Cardiac muscle cell (in vitro differentiated cells and primary cell): ENCODE measurements around the gene TMOD4. TPM values are rescaled to one million over a fixed set of nuclear protein-coding genes. Genes with fewer than 3 reads are reported as not detected.
"Not testable (repeated sequence)": the region's sequence is repeated elsewhere in the genome, so short reads cannot be mapped to it uniquely, and the experiment has no call there.

Experiments
- DNase-seq, 2 donors: peaks; one replicate each; pipeline versions ENCODE4 v3.0.0 to v3.0.0-alpha.2; 2010 to 2017; ENCODE audit warnings: low read depth in 1 of 2, low spot score in 1 of 2
- H3K27ac ChIP-seq: fragments of 200-600 bp; sonication (generic); 2 replicates; pipeline ENCODE4 v1.5.1; 2016
- H3K27me3 ChIP-seq: fragments of 200-600 bp; sonication (generic); 2 replicates; pipeline ENCODE4 v1.6.0; 2016; ENCODE audit warnings: control low read depth
- H3K36me3 ChIP-seq: fragments of 200-600 bp; sonication (generic); 2 replicates; pipeline ENCODE4 v1.5.1; 2016; ENCODE audit warnings: control low read depth
- H3K4me1 ChIP-seq: fragments of 200-600 bp; sonication (generic); 2 replicates; pipeline ENCODE4 v1.8.1; 2017; ENCODE audit warnings: low read depth, mild to moderate bottlenecking, mixed run types
- H3K4me3 ChIP-seq: fragments of 200-600 bp; sonication (generic); 2 replicates; pipeline ENCODE4 v1.5.1; 2016; ENCODE audit warnings: mild to moderate bottlenecking
- H3K9me3 ChIP-seq: fragments of 200-600 bp; sonication (generic); 2 replicates; pipeline ENCODE4 v1.5.1; 2017; ENCODE audit warnings: low read depth, mild to moderate bottlenecking, control low read depth
- polyA plus RNA-seq: library from polyadenylated mRNA; unstranded; fragments of >200 nt; fragmentation: Nextera tagmentation; extraction: Ambion mirVana; gene quantifications from 2 replicates; pipeline ENCODE4 v1.2.1, GENCODE V29; 2016
- total RNA-seq: library from RNA; depleted of rRNA; stranded (reverse); fragments of >200 nt; gene quantifications from 2 replicates; pipeline ENCODE4 v1.2.3, GENCODE V29; 2016
- TF ChIP-seq, protein P1 (sequence below): IDR thresholded peaks from 2 replicates; pipeline ENCODE4 v1.5.1; 2012; ENCODE audit warnings: low read depth, mild to moderate bottlenecking, low read length

The TMOD4 gene
- total and polyA plus RNA-seq, 2 experiments from 2014 or later: 0.48 TPM; not detected in 1

DNA sequence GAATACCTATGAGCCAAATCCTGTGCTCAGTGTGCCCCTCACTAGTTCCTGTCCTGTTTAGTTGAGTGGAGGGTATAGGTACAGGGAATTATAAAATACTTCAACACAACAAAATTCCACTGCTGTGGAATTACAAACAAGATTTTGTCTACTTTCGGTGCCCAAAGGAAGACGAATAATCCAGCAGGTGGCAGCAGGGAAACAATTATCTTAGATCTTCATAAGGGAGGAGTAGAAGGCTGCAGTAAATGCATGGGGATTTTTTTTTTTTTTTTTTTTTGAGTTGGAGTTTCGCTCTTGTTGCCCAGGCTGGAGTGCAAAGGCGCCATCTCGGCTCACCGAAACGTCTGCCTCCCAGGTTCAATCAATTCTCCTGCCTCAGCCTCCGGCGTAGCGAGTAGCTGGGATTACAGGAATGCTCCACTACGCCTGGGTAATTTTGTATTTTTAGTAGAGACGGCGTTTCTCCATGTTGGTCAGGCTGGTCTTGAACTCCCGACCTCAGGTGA is 20.6 kb upstream of the TMOD4 start:
- Histone ChIP-seq H3K9me3 (no peaks in the 10 kb centered on the region), H3K36me3 (no peaks in the 10 kb centered on the region), H3K4me3 (no peak overlapping the region), H3K27me3 (no peaks in the 10 kb centered on the region), H3K27ac (no peak overlapping the region), H3K4me1 (peaks cover 6% of the 10 kb centered on the region)
- TF ChIP-seq, protein P1, sequence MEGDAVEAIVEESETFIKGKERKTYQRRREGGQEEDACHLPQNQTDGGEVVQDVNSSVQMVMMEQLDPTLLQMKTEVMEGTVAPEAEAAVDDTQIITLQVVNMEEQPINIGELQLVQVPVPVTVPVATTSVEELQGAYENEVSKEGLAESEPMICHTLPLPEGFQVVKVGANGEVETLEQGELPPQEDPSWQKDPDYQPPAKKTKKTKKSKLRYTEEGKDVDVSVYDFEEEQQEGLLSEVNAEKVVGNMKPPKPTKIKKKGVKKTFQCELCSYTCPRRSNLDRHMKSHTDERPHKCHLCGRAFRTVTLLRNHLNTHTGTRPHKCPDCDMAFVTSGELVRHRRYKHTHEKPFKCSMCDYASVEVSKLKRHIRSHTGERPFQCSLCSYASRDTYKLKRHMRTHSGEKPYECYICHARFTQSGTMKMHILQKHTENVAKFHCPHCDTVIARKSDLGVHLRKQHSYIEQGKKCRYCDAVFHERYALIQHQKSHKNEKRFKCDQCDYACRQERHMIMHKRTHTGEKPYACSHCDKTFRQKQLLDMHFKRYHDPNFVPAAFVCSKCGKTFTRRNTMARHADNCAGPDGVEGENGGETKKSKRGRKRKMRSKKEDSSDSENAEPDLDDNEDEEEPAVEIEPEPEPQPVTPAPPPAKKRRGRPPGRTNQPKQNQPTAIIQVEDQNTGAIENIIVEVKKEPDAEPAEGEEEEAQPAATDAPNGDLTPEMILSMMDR: peak; percentile 56
- DNase-seq: peak; percentile 75 to 89

DNA sequence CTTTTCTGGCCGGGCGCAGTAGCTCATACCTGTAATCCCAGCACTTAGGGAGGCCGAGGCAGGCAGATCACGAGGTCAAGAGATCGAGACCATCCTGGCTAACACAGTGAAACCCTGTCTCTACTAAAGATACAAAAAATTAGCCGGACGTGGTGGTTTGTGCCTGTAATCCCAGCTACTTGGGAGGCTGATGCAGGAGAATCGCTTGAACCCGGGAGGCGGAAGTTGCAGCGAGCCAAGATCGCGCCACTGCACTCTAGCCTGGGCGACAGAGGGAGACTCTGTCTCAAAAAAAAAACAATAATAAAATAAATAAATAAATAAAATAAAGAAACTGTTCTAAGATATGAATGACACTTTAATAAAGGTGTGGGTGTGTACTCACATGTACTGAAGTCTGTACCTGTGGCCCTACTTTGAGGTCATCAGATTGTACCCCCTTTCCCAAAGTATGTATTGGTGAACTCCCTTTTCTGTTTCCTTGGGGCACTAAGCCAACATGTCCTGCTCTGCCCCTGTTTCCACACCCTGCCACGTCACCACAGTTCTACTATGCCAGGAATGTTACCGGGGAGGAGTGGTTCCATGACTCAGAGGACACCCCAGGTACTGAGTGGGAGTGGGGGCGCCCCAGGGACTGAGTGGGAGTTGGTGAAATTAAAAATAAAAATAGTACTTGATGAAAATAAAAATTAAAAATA is 19.3 kb upstream of the TMOD4 start:
- H3K27me3 ChIP-seq, H3K4me3 ChIP-seq, H3K4me1 ChIP-seq, H3K36me3 ChIP-seq, H3K27ac ChIP-seq, H3K9me3 ChIP-seq: not testable (repeated sequence)
- DNase-seq: peak in 1 of 2 donors; percentile 92

DNA sequence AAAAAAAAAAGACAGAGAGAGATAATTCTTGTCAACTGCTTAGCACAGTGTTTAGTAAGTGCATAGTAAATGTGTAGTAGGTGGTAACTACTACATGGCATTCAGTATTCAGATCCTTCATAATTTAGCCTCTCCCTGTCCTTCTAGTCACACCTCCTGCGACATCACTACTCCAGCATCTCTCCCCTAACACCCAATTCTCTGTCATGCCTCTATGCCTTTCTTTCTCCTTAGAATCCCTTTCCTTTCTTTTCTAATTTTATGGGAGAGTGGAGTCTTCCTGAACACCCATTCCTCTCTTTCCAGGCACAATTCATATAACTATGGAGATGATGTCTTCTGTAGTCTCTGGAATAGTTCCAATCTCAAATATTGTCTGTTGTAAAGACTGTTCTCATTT is 18.1 kb upstream of the TMOD4 start:
- DNase-seq: no peak
- H3K4me3 ChIP-seq: no peak overlapping the region
- no peaks in the 10 kb centered on the region for H3K9me3 ChIP-seq
- no peaks in the 10 kb centered on the region for H3K4me1 ChIP-seq
- no peak overlapping the region for H3K27ac ChIP-seq
- H3K27me3 ChIP-seq: no peaks in the 10 kb centered on the region
- TF ChIP-seq, protein P1: no peak
- no peaks in the 10 kb centered on the region for H3K36me3 ChIP-seq

DNA sequence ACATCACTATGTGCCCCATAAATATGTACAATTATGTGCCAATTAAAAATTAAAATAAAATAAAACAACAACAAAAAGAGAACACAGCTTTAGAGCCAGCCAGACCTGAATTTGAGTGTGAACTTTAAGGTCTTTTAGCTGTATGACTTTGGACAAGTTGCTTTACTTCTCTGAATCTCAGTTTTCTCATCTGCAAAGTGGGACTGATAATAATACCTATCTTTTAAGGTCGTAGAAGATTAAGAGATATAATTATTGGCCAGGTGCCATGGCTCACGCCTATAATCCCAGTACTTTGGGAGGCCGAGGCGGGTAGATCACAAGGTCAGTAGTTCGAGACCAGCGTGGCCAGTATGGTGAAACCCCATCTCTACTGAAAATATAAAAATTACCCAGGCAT is 17.5 kb upstream of the TMOD4 start:
- Histone ChIP-seq H3K4me3 (no peak overlapping the region), H3K36me3 (no peaks in the 10 kb centered on the region), H3K9me3 (no peaks in the 10 kb centered on the region), H3K27me3 (no peaks in the 10 kb centered on the region), H3K27ac (no peak overlapping the region), H3K4me1 (no peaks in the 10 kb centered on the region)
- DNase-seq: no peak
- TF ChIP-seq, protein P1: no peak

DNA sequence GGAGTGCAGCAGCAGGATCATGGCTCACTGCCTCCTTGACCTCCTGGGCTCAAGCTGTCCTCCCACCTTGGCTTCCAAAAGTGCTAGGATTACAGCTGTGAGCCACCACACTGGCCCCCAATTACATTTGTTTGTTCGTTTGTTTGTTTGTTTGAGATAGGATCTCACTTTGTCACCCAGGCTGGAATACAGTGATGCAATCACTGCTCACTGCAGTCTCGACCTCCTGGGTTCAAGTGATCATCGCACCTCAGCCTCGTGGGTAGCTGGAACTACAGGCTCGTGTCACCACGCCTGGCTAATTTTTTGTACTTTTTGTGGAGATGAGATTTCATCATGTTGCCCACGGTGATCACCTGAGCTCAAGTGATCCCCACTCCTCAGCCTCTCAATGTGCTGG is 16.3 kb upstream of the TMOD4 start:
- Histone ChIP-seq H3K36me3 (no peaks in the 10 kb centered on the region), H3K9me3 (no peaks in the 10 kb centered on the region), H3K27me3 (no peaks in the 10 kb centered on the region), H3K4me3 (no peak overlapping the region), H3K4me1 (no peaks in the 10 kb centered on the region), H3K27ac (no peak overlapping the region)
- DNase-seq: no peak
- TF ChIP-seq, protein P1: no peak

DNA sequence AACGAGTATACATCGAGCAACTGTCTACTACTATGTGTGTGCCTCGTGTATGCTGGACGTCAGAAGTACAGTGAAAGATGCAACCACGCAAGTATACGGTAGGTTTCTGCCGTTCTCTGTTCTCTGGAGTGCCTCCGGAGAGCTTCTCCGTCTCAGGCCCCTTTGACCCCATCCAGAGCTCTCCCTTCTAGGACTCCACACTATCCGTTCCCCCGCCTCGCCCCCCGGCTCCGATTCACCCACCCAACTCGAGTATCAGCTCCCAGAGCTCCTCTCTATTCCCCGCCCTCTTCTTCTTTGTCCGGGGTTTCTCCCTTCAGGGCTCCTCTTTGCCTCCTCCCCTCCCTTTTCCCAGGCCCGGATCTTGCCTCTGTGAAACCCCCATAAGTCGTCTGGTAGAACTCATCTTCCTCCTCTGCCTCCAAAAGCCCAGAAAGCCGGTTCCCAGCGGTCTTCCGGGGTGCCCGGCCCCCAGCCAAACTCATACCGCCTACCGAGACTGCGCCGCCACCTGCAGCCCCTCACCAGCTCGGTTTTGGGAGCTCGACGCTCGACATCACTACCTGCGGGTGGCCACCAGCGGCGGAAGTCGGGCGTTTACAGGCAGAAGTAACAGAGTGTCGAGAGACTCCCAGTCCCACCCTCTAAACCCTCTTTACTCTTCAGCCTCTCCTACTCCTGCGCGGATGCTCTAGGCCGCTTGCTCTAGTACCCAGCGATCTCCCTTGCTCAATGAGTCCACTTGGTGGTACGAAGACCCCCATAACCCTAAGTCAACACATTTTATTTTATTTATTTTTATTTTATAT is 14.1 kb upstream of the TMOD4 start, which contains the start of gene VPS72:
Gene VPS72 (minus strand): TSS at position 561 of the 809 bp plus-strand sequence. CDS start 76 bp downstream, at position 485.
- TF ChIP-seq, protein P1: no peak

DNA sequence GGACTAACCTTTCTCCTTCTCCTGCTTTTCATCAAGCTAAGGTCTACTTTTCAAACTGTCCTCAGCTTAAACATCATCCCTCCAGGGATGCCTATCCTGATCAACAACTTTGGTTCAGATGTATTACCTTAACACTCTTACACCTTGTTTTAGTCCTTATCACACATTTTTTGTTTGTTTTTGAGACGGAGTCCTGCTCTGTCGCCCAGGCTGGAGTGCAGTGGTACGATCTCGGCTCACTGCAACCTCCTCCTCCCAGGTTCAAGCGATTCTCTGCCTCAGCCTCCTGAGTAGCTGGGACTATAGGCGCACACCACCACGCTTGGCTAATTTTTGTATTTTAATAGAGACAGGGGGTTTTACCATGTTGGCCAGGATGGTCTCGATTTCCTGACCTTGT is 12.9 kb upstream of the TMOD4 start:
- H3K27me3 ChIP-seq, H3K4me1 ChIP-seq, H3K36me3 ChIP-seq, H3K9me3 ChIP-seq, DNase-seq: not testable (repeated sequence)
- H3K4me3 ChIP-seq: peak overlapping the region; percentile 84
- H3K27ac ChIP-seq: peak overlapping the region; percentile 93

More for the DNA sequence above, 14.1 kb upstream of the TMOD4 start, which contains the start of gene VPS72:
- Histone ChIP-seq H3K4me1 (no peaks in the 10 kb centered on the region), H3K27me3 (no peaks in the 10 kb centered on the region), H3K27ac (peak within 1 kb of the TSS; percentile 93), H3K4me3 (peak within 1 kb of the TSS; percentile 84), H3K9me3 (no peaks in the 10 kb centered on the region), H3K36me3 (no peaks in the 10 kb centered on the region)
- DNase-seq: peak; percentile 91 to 93
